AML-193 (cell line): ENCODE data around the gene ATP2B2.

Source experiments
- DNase-seq, 2 experiments: peaks; one replicate each; lab custom pipeline; 2025; lab: John Stamatoyannopoulos, UW

ATP2B2 gene

GRCh38 chr3:10448544-10448943 is 56.8 kb downstream of the ATP2B2 start:
- DNase-seq = no peak

- no peak for DNase-seq
Measured at GRCh38 chr3:10447527-10448260, 57.7 kb downstream of the ATP2B2 start.

- DNase-seq = no peak
Measured at GRCh38 chr3:10447110-10447509, 58.3 kb downstream of the ATP2B2 start.

GRCh38 chr3:10445561-10446175 is 59.7 kb downstream of the ATP2B2 start:
- DNase-seq = no peak

GRCh38 chr3:10444511-10444910 is 60.9 kb downstream of the ATP2B2 start:
- no peak for DNase-seq

- no peak for DNase-seq
Measured at GRCh38 chr3:10444110-10444429, 61.3 kb downstream of the ATP2B2 start.

GRCh38 chr3:10443272-10444109 is 61.9 kb downstream of the ATP2B2 start:
- DNase-seq = no peak

GRCh38 chr3:10442151-10442795 is 63.1 kb downstream of the ATP2B2 start:
- DNase-seq = no peak

GRCh38 chr3:10440684-10441083 is 64.7 kb downstream of the ATP2B2 start:
- no peak for DNase-seq

- DNase-seq = no peak
Measured at GRCh38 chr3:10438902-10439610, 66.3 kb downstream of the ATP2B2 start.

GRCh38 chr3:10437995-10438901 is 67.1 kb downstream of the ATP2B2 start:
- no peak for DNase-seq

- DNase-seq = no peak
Measured at GRCh38 chr3:10437272-10437994, 68.0 kb downstream of the ATP2B2 start.

GRCh38 chr3:10435850-10436249 is 69.5 kb downstream of the ATP2B2 start:
- DNase-seq = no peak

- DNase-seq = no peak
Measured at GRCh38 chr3:10434938-10435336, 70.4 kb downstream of the ATP2B2 start.

GRCh38 chr3:10434144-10434937 is 71.0 kb downstream of the ATP2B2 start:
- no peak for DNase-seq

GRCh38 chr3:10432931-10433330 is 72.5 kb downstream of the ATP2B2 start:
- DNase-seq = no peak

GRCh38 chr3:10432156-10432845 is 73.1 kb downstream of the ATP2B2 start:
- no peak for DNase-seq

- DNase-seq = no peak
Measured at GRCh38 chr3:10430805-10431204, 74.6 kb downstream of the ATP2B2 start.
